GM23248 (cell line): ENCODE measurements around the gene PITPNM3. TPM values are rescaled to one million over a fixed set of nuclear protein-coding genes. Genes with fewer than 3 reads are reported as not detected.
A peak's percentile ranks its signal among the peaks of the same experiment; 100 is the strongest.

Source experiments
- DNase-seq: peaks from one replicate; pipeline ENCODE4 v3.0.0-alpha.2; 2015
- H2AFZ ChIP-seq: fragments of 200-600 bp; sonication (generic); 2 replicates; pipeline ENCODE4 v1.6.1; 2016; ENCODE audit warnings: antibody characterized with exemption
- H3F3A ChIP-seq: fragments of 200-600 bp; sonication (generic); 2 replicates; pipeline ENCODE4 v1.6.1; 2016; ENCODE audit warnings: mild to moderate bottlenecking, antibody characterized with exemption, mixed run types; ENCODE audit not compliant: insufficient read depth
- H3K27ac ChIP-seq: fragments of 200-600 bp; sonication (generic); 2 replicates; pipeline ENCODE4 v1.5.1; 2016; ENCODE audit warnings: mild to moderate bottlenecking
- H3K27me3 ChIP-seq: fragments of 200-600 bp; sonication (generic); replicated peaks from 2 replicates; pipeline ENCODE4 v1.6.1; 2016; ENCODE audit warnings: mild to moderate bottlenecking; ENCODE audit not compliant: insufficient read depth
- H3K36me3 ChIP-seq: fragments of 200-600 bp; sonication (generic); 2 replicates; pipeline ENCODE4 v1.6.1; 2016; ENCODE audit warnings: low read depth, mild to moderate bottlenecking
- H3K4me1 ChIP-seq: fragments of 200-600 bp; sonication (generic); 2 replicates; pipeline ENCODE4 v1.6.1; 2016; ENCODE audit warnings: mild to moderate bottlenecking; ENCODE audit not compliant: insufficient read depth
- H3K4me2 ChIP-seq: fragments of 200-600 bp; sonication (generic); one replicate; pipeline ENCODE4 v1.6.1; 2016; ENCODE audit warnings: mild to moderate bottlenecking; ENCODE audit not compliant: unreplicated experiment
- H3K4me3 ChIP-seq: fragments of 200-600 bp; sonication (generic); 2 replicates; pipeline ENCODE4 v1.5.1; 2016; ENCODE audit warnings: mild to moderate bottlenecking
- H3K79me2 ChIP-seq: fragments of 200-600 bp; sonication (generic); 2 replicates; pipeline ENCODE4 v1.6.1; 2016; ENCODE audit warnings: mild to moderate bottlenecking; ENCODE audit not compliant: insufficient read depth
- H3K9ac ChIP-seq: fragments of 200-600 bp; sonication (generic); 2 replicates; pipeline ENCODE4 v1.6.1; 2016; ENCODE audit warnings: mild to moderate bottlenecking
- H3K9me2 ChIP-seq: fragments of 200-600 bp; sonication (generic); 2 replicates; pipeline ENCODE4 v1.6.1; 2016; ENCODE audit warnings: mixed run types, mild to moderate bottlenecking, moderate library complexity; ENCODE audit not compliant: insufficient read depth
- H3K9me3 ChIP-seq: fragments of 200-600 bp; sonication (generic); one replicate; pipeline ENCODE4 v1.6.1; 2017; ENCODE audit warnings: low read depth
- H4K20me1 ChIP-seq: fragments of 200-600 bp; sonication (generic); 2 replicates; pipeline ENCODE4 v1.6.0; 2016; ENCODE audit not compliant: insufficient read depth
- EZH2 ChIP-seq: fragments of 200-600 bp; sonication (generic); IDR thresholded peaks from 2 replicates; pipeline ENCODE4 v1.6.1; 2018; ENCODE audit warnings: antibody characterized with exemption, mild to moderate bottlenecking; ENCODE audit not compliant: insufficient read depth, poor library complexity, severe bottlenecking
- EZH2phosphoT487 ChIP-seq: fragments of 200-600 bp; sonication (generic); IDR thresholded peaks from 2 replicates; pipeline ENCODE4 v1.6.1; 2018; ENCODE audit warnings: antibody characterized with exemption, moderate library complexity, mild to moderate bottlenecking, low read depth; ENCODE audit not compliant: insufficient read depth
- WGBS, 2 experiments: methylation state at CpG; one replicate each; pipeline ENCODE4 v1.1.6; 2015 to 2017; ENCODE audit warnings: low lambda C conversion rate in 2 of 2, low coverage in 1 of 2; ENCODE audit errors: missing lambda C conversion rate in 2 of 2; 5-methylcytosine and 5-hydroxymethylcytosine counted together
- in situ Hi-C: fragments of 300-500 bp; cut with MboI; formaldehyde crosslinking; loops from 2 replicates; pipeline ENCODE4 v1.15.0; 2020
- polyA plus RNA-seq: library from polyadenylated mRNA; unstranded; fragments of >200 nt; fragmentation: Nextera tagmentation; extraction: Ambion mirVana; gene quantifications from 2 replicates; pipeline ENCODE4 v1.2.1, GENCODE V29; 2016
- total RNA-seq: library from RNA; depleted of rRNA; stranded (reverse); fragments of >200 nt; shearing (Covaris generic); gene quantifications from 2 replicates; pipeline ENCODE4 v1.2.3, GENCODE V29; 2014

Gene PITPNM3
- total and polyA plus RNA-seq, 2 experiments from 2014 or later: 6.5 to 12.8 TPM

GRCh38 chr17:6435968-6436367, 120.4 kb downstream of the PITPNM3 start:
- Histone ChIP-seq H3K27ac (no peak overlapping the region), H2AFZ (no peak overlapping the region), H3K79me2 (no peaks in the 10 kb centered on the region), H3K9me2 (no peaks in the 10 kb centered on the region), H3K27me3 (peaks cover 11% of the 10 kb centered on the region; the same call in 1 of the 2 replicates), H3K9me3 (no peaks in the 10 kb centered on the region), H3K4me2 (no peak overlapping the region), H3K4me3 (no peak overlapping the region), H3K9ac (no peak overlapping the region), H3K36me3 (no peaks in the 10 kb centered on the region), H3K4me1 (peaks cover 8% of the 10 kb centered on the region; the same call in 1 of the 2 replicates), H3F3A (0 out of 2 replicates have a peak, but pooled peaks cover 4% of the 10 kb centered on the region), H4K20me1 (no peaks in the 10 kb centered on the region)
- in situ Hi-C loops: loop anchor here (25.0 kb wide), 2 partner anchors 974 to 1174 kb away; partner anchors contain the start of gene DHX33
- DNase-seq: peak; percentile 85
- WGBS, 2 experiments: 12 to 24% methylated on average over 9 of the region's 9 CpGs
- TF ChIP-seq EZH2: no peak
- no peak for TF ChIP-seq EZH2phosphoT487

- in situ Hi-C loops: loop anchor here (25.0 kb wide), 2 partner anchors 973 to 1173 kb away; partner anchors contain the start of gene DHX33
- H3K36me3 ChIP-seq: no peaks in the 10 kb centered on the region
- H3K9me3 ChIP-seq: no peaks in the 10 kb centered on the region
- H3K27me3 ChIP-seq: peaks cover 11% of the 10 kb centered on the region; the same call in 1 of the 2 replicates
- no peak within 1 kb of the TSS for H3K4me3 ChIP-seq
- no peak for DNase-seq
- TF ChIP-seq EZH2phosphoT487: no peak
- TF ChIP-seq EZH2: no peak
- H3F3A ChIP-seq: no peaks in the 10 kb centered on the region
- no peak within 1 kb of the TSS for H3K9ac ChIP-seq
- no peaks in the 10 kb centered on the region for H3K79me2 ChIP-seq
- H3K27ac ChIP-seq: no peak within 1 kb of the TSS
- no peak within 1 kb of the TSS for H2AFZ ChIP-seq
- H3K9me2 ChIP-seq: no peaks in the 10 kb centered on the region
- no peak within 1 kb of the TSS for H3K4me2 ChIP-seq
- 78 to 80% methylated on average over 15 to 16 of the region's 16 CpGs for WGBS, 2 experiments
- H3K4me1 ChIP-seq: no peaks in the 10 kb centered on the region
- H4K20me1 ChIP-seq: no peaks in the 10 kb centered on the region
Measured at GRCh38 chr17:6435051-6435450, 121.3 kb downstream of the PITPNM3 start, which contains the start of gene AIPL1. AIPL1 (minus strand) TSS chr17:6435121; CDS start chr17:6435104, 17 bp downstream.

- Histone ChIP-seq H3K27ac (no peak overlapping the region), H3K4me1 (no peaks in the 10 kb centered on the region), H3K27me3 (no peaks in the 10 kb centered on the region), H3K4me3 (no peak overlapping the region), H3F3A (no peaks in the 10 kb centered on the region), H3K36me3 (no peaks in the 10 kb centered on the region), H2AFZ (no peak overlapping the region), H3K4me2 (no peak overlapping the region), H3K9me3 (no peaks in the 10 kb centered on the region), H4K20me1 (no peaks in the 10 kb centered on the region), H3K9ac (no peak overlapping the region), H3K79me2 (no peaks in the 10 kb centered on the region), H3K9me2 (no peaks in the 10 kb centered on the region)
- in situ Hi-C loops: loop anchor here (25.0 kb wide), 2 partner anchors 968 to 1168 kb away; partner anchors contain the start of gene DHX33
- TF ChIP-seq EZH2phosphoT487: no peak
- no peak for TF ChIP-seq EZH2
- DNase-seq: no peak
Measured at GRCh38 chr17:6430769-6431168, 125.6 kb downstream of the PITPNM3 start.

- no peak for DNase-seq
- Histone ChIP-seq H3K4me2 (no peak overlapping the region), H3K36me3 (no peaks in the 10 kb centered on the region), H3K79me2 (no peaks in the 10 kb centered on the region), H3K9me2 (no peaks in the 10 kb centered on the region), H3K9ac (no peak overlapping the region), H3K27me3 (no peaks in the 10 kb centered on the region), H2AFZ (no peak overlapping the region), H3K9me3 (no peaks in the 10 kb centered on the region), H3F3A (no peaks in the 10 kb centered on the region), H4K20me1 (no peaks in the 10 kb centered on the region), H3K4me1 (no peaks in the 10 kb centered on the region), H3K27ac (no peak overlapping the region), H3K4me3 (no peak overlapping the region)
- TF ChIP-seq EZH2 (no peak), EZH2phosphoT487 (no peak)
- WGBS, 2 experiments: 63 to 67% methylated on average over 7 of the region's 7 CpGs
- in situ Hi-C loops: loop anchor here (5.0 to 25.0 kb wide), 3 partner anchors 842 to 1167 kb away; partner anchors contain the start of gene DHX33
Measured at GRCh38 chr17:6429266-6429665, 127.1 kb downstream of the PITPNM3 start.
